GM18951 (cell line): Measurements from ENCODE around the gene DENND5B.

Experiments
- POLR2A ChIP-seq: IDR thresholded peaks from 4 replicates; pipeline ENCODE4 v1.6.1; 2011; ENCODE audit warnings: mild to moderate bottlenecking; ENCODE audit not compliant: insufficient read length, insufficient read depth; ENCODE audit errors: extremely low read depth
- in situ Hi-C: fragments of 300-500 bp; cut with MboI; formaldehyde crosslinking; loops from one replicate; pipeline ENCODE4 v1.12.0; 2022; ENCODE audit warnings: low sequenced_read_pairs, mixed read lengths, inconsistent platforms; ENCODE audit not compliant: unreplicated experiment

DENND5B gene

GRCh38 chr12:31496257-31496656, 94.7 kb downstream of the DENND5B start:
- no peak for TF ChIP-seq POLR2A
- in situ Hi-C loops: no loop called here

GRCh38 chr12:31494455-31494854, 96.5 kb downstream of the DENND5B start:
- TF ChIP-seq POLR2A: no peak

GRCh38 chr12:31492599-31493196, 98.2 kb downstream of the DENND5B start:
- TF ChIP-seq POLR2A: no peak

More at GRCh38 chr12:31494455-31494854, 96.5 kb downstream of the DENND5B start:
- in situ Hi-C loops: no loop called here

GRCh38 chr12:31491841-31492598, 98.9 kb downstream of the DENND5B start:
- no peak for TF ChIP-seq POLR2A
- in situ Hi-C loops: no loop called here

More at GRCh38 chr12:31492599-31493196, 98.2 kb downstream of the DENND5B start:
- in situ Hi-C loops: no loop called here

GRCh38 chr12:31491241-31491794, 99.6 kb downstream of the DENND5B start:
- no peak for TF ChIP-seq POLR2A
- in situ Hi-C loops: no loop called here

GRCh38 chr12:31488737-31489338, 102.1 kb downstream of the DENND5B start:
- no peak for TF ChIP-seq POLR2A
- in situ Hi-C loops: no loop called here

- in situ Hi-C loops: no loop called here
These were observed 105.4 kb downstream of the DENND5B start for GRCh38 chr12:31485571-31485970.

GRCh38 chr12:31482816-31483215, 108.1 kb downstream of the DENND5B start:
- in situ Hi-C loops: no loop called here
- TF ChIP-seq POLR2A: no peak

More at GRCh38 chr12:31485571-31485970, 105.4 kb downstream of the DENND5B start:
- TF ChIP-seq POLR2A: no peak

- in situ Hi-C loops: no loop called here
- TF ChIP-seq POLR2A: no peak
These were observed 109.5 kb downstream of the DENND5B start for GRCh38 chr12:31481415-31481814.

GRCh38 chr12:31479516-31480210, 111.3 kb downstream of the DENND5B start:
- in situ Hi-C loops: no loop called here
- TF ChIP-seq POLR2A: no peak

- in situ Hi-C loops: no loop called here
- TF ChIP-seq POLR2A: no peak
These were observed 112.0 kb downstream of the DENND5B start for GRCh38 chr12:31478898-31479297.

GRCh38 chr12:31478425-31478824, 112.5 kb downstream of the DENND5B start:
- in situ Hi-C loops: no loop called here
- TF ChIP-seq POLR2A: no peak

- in situ Hi-C loops: no loop called here
- no peak for TF ChIP-seq POLR2A
These were observed 113.2 kb downstream of the DENND5B start for GRCh38 chr12:31477687-31478086.
